Inflammatory macrophage treated with lipopolysaccharide for 1 hour (primary cell): ENCODE results near the gene OGT.
"Not testable (repeated sequence)": the region's sequence is repeated elsewhere in the genome, so short reads cannot be mapped to it uniquely, and the experiment has no call there.

ENCODE experiments used
- DNase-seq, 2 donors: peaks; one replicate each; pipeline ENCODE4 v3.0.0-alpha.2; 2020 to 2022

Gene OGT

GRCh38 chrX:71599965-71600364 lies 67.1 kb downstream of the OGT start:
- no peak for DNase-seq

- no peak for DNase-seq
These were observed 70.7 kb downstream of the OGT start for GRCh38 chrX:71603618-71604017.

GRCh38 chrX:71604141-71604540 lies 71.2 kb downstream of the OGT start:
- DNase-seq = no peak

GRCh38 chrX:71604796-71605568 lies 72.1 kb downstream of the OGT start:
- no peak for DNase-seq

- DNase-seq = no peak
These were observed 73.8 kb downstream of the OGT start for GRCh38 chrX:71606536-71607216.

- DNase-seq = no peak
These were observed 74.6 kb downstream of the OGT start for GRCh38 chrX:71607488-71607887.

- no peak for DNase-seq
These were observed 76.3 kb downstream of the OGT start for GRCh38 chrX:71609095-71609750.

- DNase-seq = not testable (repeated sequence)
These were observed 78.8 kb downstream of the OGT start for GRCh38 chrX:71611736-71612135.

GRCh38 chrX:71612256-71612655 lies 79.4 kb downstream of the OGT start:
- DNase-seq = no peak

GRCh38 chrX:71615056-71615455 lies 82.2 kb downstream of the OGT start:
- DNase-seq = no peak

GRCh38 chrX:71615954-71616353 lies 83.0 kb downstream of the OGT start:
- no peak for DNase-seq

- no peak for DNase-seq
These were observed 84.0 kb downstream of the OGT start for GRCh38 chrX:71616672-71617529.

- no peak for DNase-seq
These were observed 84.8 kb downstream of the OGT start for GRCh38 chrX:71617742-71618141.

- peak; percentile 25 to 44 for DNase-seq
These were observed 85.4 kb downstream of the OGT start, which contains the start of gene CXCR3 for GRCh38 chrX:71618303-71618721. CXCR3 (minus strand) TSS chrX:71618511; CDS start chrX:71618449, 62 bp downstream.

GRCh38 chrX:71618787-71619186 lies 85.9 kb downstream of the OGT start:
- no peak for DNase-seq

GRCh38 chrX:71619193-71619592 lies 86.3 kb downstream of the OGT start:
- DNase-seq = peak; percentile 1 to 54

GRCh38 chrX:71619986-71620385 lies 87.1 kb downstream of the OGT start:
- no peak for DNase-seq

GRCh38 chrX:71621603-71622002 lies 88.7 kb downstream of the OGT start:
- DNase-seq = no peak

GRCh38 chrX:71622032-71622575 lies 89.2 kb downstream of the OGT start:
- DNase-seq = no peak

GRCh38 chrX:71622576-71623450 lies 89.9 kb downstream of the OGT start:
- peak in 1 of 2 donors; percentile 3 for DNase-seq

- DNase-seq = peak; percentile 2 to 46
These were observed 90.8 kb downstream of the OGT start for GRCh38 chrX:71623714-71624113.
